OCI-LY7 (cell line): ENCODE data around the gene LRP1B.

Experiments
- EZH2phosphoT487 ChIP-seq: fragments of 200-600 bp; sonication (generic); IDR thresholded peaks from 2 replicates; pipeline ENCODE4 v1.6.1; 2018; ENCODE audit warnings: low read depth, borderline replicate concordance, mild to moderate bottlenecking, mixed run types, antibody characterized with exemption, low read length, moderate library complexity, mixed read lengths
- TF ChIP-seq, protein P1 (sequence below): fragments of 200-600 bp; sonication (generic); conservative IDR thresholded peaks from 2 replicates; pipeline ENCODE4 v1.5.1; 2014; ENCODE audit warnings: mild to moderate bottlenecking, antibody characterized with exemption, low read length, moderate library complexity, mixed read lengths

DNA sequence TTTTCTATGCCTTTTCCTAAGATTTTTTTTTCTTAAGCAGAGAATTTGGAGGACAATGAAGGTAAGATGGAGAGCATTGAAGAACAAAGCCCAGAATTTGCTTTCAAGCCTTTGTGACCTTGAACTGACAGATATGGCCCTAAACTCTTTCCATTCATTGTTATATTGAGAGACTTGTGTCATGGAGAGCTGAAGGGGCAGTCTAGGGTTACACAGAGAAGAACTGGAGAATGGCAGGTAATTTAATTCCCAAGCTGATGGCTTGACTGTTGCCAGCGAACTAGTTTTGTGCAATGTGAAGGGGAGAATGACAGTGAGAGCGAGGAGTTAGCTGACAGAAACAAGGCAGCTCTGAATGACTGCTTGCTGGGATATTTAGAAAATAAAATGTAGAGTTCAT, 1344.2 kb downstream of the LRP1B start:
- no peak for TF ChIP-seq EZH2phosphoT487
- TF ChIP-seq, protein P1, sequence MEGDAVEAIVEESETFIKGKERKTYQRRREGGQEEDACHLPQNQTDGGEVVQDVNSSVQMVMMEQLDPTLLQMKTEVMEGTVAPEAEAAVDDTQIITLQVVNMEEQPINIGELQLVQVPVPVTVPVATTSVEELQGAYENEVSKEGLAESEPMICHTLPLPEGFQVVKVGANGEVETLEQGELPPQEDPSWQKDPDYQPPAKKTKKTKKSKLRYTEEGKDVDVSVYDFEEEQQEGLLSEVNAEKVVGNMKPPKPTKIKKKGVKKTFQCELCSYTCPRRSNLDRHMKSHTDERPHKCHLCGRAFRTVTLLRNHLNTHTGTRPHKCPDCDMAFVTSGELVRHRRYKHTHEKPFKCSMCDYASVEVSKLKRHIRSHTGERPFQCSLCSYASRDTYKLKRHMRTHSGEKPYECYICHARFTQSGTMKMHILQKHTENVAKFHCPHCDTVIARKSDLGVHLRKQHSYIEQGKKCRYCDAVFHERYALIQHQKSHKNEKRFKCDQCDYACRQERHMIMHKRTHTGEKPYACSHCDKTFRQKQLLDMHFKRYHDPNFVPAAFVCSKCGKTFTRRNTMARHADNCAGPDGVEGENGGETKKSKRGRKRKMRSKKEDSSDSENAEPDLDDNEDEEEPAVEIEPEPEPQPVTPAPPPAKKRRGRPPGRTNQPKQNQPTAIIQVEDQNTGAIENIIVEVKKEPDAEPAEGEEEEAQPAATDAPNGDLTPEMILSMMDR: no peak
